GM18868 (cell line): ENCODE data around the gene TEN1.

Experiments used
- ATAC-seq: cut with Tn5 transposase; IDR thresholded peaks from one replicate; pipeline ENCODE4 v1.9.1; 2021; ENCODE audit warnings: mild to moderate bottlenecking, moderate library complexity; ENCODE audit not compliant: unreplicated experiment

The TEN1 gene

GRCh38 chr17:75976175-75976848, 2.7 kb upstream of the TEN1 start:
- no peak for ATAC-seq

- ATAC-seq = no peak
Measured at GRCh38 chr17:75979705-75980187, 706 bp downstream of the TEN1 start.

- ATAC-seq = no peak
Measured at GRCh38 chr17:75980188-75981018, 1.4 kb downstream of the TEN1 start.

- ATAC-seq = no peak
Measured at GRCh38 chr17:75981019-75981615, 2.1 kb downstream of the TEN1 start.

GRCh38 chr17:75983501-75984181, 4.6 kb downstream of the TEN1 start:
- ATAC-seq = no peak

GRCh38 chr17:75985986-75986385, 6.9 kb downstream of the TEN1 start:
- no peak for ATAC-seq

- no peak for ATAC-seq
Measured at GRCh38 chr17:75987041-75987440, 8.0 kb downstream of the TEN1 start.

GRCh38 chr17:75991396-75991795, 12.4 kb downstream of the TEN1 start:
- no peak for ATAC-seq

GRCh38 chr17:75994802-75995370, 15.8 kb downstream of the TEN1 start:
- no peak for ATAC-seq

- no peak for ATAC-seq
Measured at GRCh38 chr17:75995385-75995925, 16.4 kb downstream of the TEN1 start.

GRCh38 chr17:75996665-75997590, 17.9 kb downstream of the TEN1 start:
- ATAC-seq = no peak

- ATAC-seq = no peak
Measured at GRCh38 chr17:75998327-75998795, 19.3 kb downstream of the TEN1 start.

GRCh38 chr17:76000016-76000754, 21.1 kb downstream of the TEN1 start:
- ATAC-seq = no peak

- no peak for ATAC-seq
Measured at GRCh38 chr17:76000755-76001521, 21.9 kb downstream of the TEN1 start, which contains the start of gene CDK3. CDK3 (plus strand) TSS chr17:76000855; CDS start chr17:76001426, 571 bp downstream.

- ATAC-seq = no peak
Measured at GRCh38 chr17:76002100-76002499, 23.1 kb downstream of the TEN1 start.

GRCh38 chr17:76003915-76004314, 24.9 kb downstream of the TEN1 start:
- no peak for ATAC-seq

GRCh38 chr17:76004750-76005262, 25.8 kb downstream of the TEN1 start:
- no peak for ATAC-seq
